Measurements from ENCODE around the gene AHCY. TPM values are rescaled to one million over a fixed set of nuclear protein-coding genes. Genes with fewer than 3 reads are reported as not detected.

The AHCY gene
- total RNA-seq, 2 donors from 2014 or later = 73.2 to 85.4 TPM

- Histone ChIP-seq H3K4me1 (no peaks in the 10 kb centered on the region), H3K27ac (no peak overlapping the region), H3K36me3 (replicated peaks in 1 of 2; ENCODE audit: insufficient read depth in 1 of 2, low read depth in 2 of 2) (no peaks in the 10 kb centered on the region), H3K9me3 (no peaks in the 10 kb centered on the region), H3K4me3 (no peak overlapping the region), H3K27me3 (no peaks in the 10 kb centered on the region)
- intact Hi-C loops (cut with DNase I) = no loop called here
- TF ChIP-seq CTCF (IDR thresholded peaks at IDR 0.05) = no peak
- no peak for TF ChIP-seq POLR2A (IDR thresholded peaks at IDR 0.05)
- ATAC-seq = no peak
- DNase-seq = no peak
- WGBS, 2 donors = 81 to 84% methylated on average over 15 of the region's 15 CpGs
These were observed 35.0 kb upstream of the AHCY start for GRCh38 chr20:34337982-34338726.

GRCh38 chr20:34337544-34337943 lies 34.4 kb upstream of the AHCY start:
- no peak for ATAC-seq
- DNase-seq = no peak
- H3K4me1 ChIP-seq = no peaks in the 10 kb centered on the region
- H3K36me3 ChIP-seq (replicated peaks in 1 of 2; ENCODE audit: insufficient read depth in 1 of 2, low read depth in 2 of 2) = no peaks in the 10 kb centered on the region
- intact Hi-C loops (cut with DNase I) = no loop called here
- H3K4me3 ChIP-seq = no peak overlapping the region
- H3K27ac ChIP-seq = no peak overlapping the region
- TF ChIP-seq CTCF (IDR thresholded peaks at IDR 0.05) (no peak), POLR2A (IDR thresholded peaks at IDR 0.05) (no peak)
- H3K9me3 ChIP-seq = no peaks in the 10 kb centered on the region
- WGBS, 2 donors = 28 to 40% methylated on average over 1 of the region's 1 CpG
- H3K27me3 ChIP-seq = no peaks in the 10 kb centered on the region

- no peak for DNase-seq
- no peak for ATAC-seq
- Histone ChIP-seq H3K36me3 (replicated peaks in 1 of 2; ENCODE audit: insufficient read depth in 1 of 2, low read depth in 2 of 2) (no peaks in the 10 kb centered on the region), H3K27ac (no peak overlapping the region), H3K9me3 (no peaks in the 10 kb centered on the region), H3K4me3 (no peak overlapping the region), H3K4me1 (no peaks in the 10 kb centered on the region), H3K27me3 (no peaks in the 10 kb centered on the region)
- WGBS, 2 donors = 80 to 93% methylated on average over 3 to 5 of the region's 5 CpGs
- intact Hi-C loops (cut with DNase I) = no loop called here
- TF ChIP-seq CTCF (IDR thresholded peaks at IDR 0.05) (no peak), POLR2A (IDR thresholded peaks at IDR 0.05) (no peak)
These were observed 31.7 kb upstream of the AHCY start for GRCh38 chr20:34334654-34335407.

GRCh38 chr20:34333786-34334185 lies 30.6 kb upstream of the AHCY start:
- ATAC-seq (no peak), DNase-seq (no peak)
- Histone ChIP-seq H3K27me3 (no peaks in the 10 kb centered on the region), H3K9me3 (no peaks in the 10 kb centered on the region), H3K27ac (no peak overlapping the region), H3K36me3 (replicated peaks in 1 of 2; ENCODE audit: insufficient read depth in 1 of 2, low read depth in 2 of 2) (no peaks in the 10 kb centered on the region), H3K4me3 (no peak overlapping the region), H3K4me1 (no peaks in the 10 kb centered on the region)
- TF ChIP-seq POLR2A (IDR thresholded peaks at IDR 0.05) = no peak
- no peak for TF ChIP-seq CTCF (IDR thresholded peaks at IDR 0.05)
- WGBS, 2 donors = 84 to 88% methylated on average over 4 of the region's 4 CpGs
- intact Hi-C loops (cut with DNase I) = no loop called here

All from body of pancreas (tissue), 4 donors.